ENCODE measurements around the gene RENBP.

RENBP gene

GRCh38 chrX:153944800-153945150 lies 332 bp upstream of the RENBP start:
- TF ChIP-seq CTCF (IDR thresholded peaks at IDR 0.05) = no peak

GRCh38 chrX:153941336-153942252 lies 2.8 kb downstream of the RENBP start:
- no peak for TF ChIP-seq CTCF (IDR thresholded peaks at IDR 0.05)

GRCh38 chrX:153939573-153939972 lies 4.9 kb downstream of the RENBP start:
- TF ChIP-seq CTCF (IDR thresholded peaks at IDR 0.05) = no peak

- TF ChIP-seq CTCF (IDR thresholded peaks at IDR 0.05) = no peak
These were observed 6.1 kb downstream of the RENBP start for GRCh38 chrX:153938226-153938786.

GRCh38 chrX:153937056-153937455 lies 7.4 kb downstream of the RENBP start:
- TF ChIP-seq CTCF (IDR thresholded peaks at IDR 0.05) = no peak

- TF ChIP-seq CTCF (IDR thresholded peaks at IDR 0.05) = no peak
These were observed 9.1 kb downstream of the RENBP start for GRCh38 chrX:153935326-153935851.

- no peak for TF ChIP-seq CTCF (IDR thresholded peaks at IDR 0.05)
These were observed 9.6 kb downstream of the RENBP start, which contains the start of gene NAA10 for GRCh38 chrX:153934762-153935325. TSS of gene NAA10 (minus strand) at chrX:153935037. CDS start at chrX:153934904, 133 bp downstream.
